OCI-LY1 (cell line): Measurements from ENCODE around the gene SERPINB12.

Experiments used
- CTCF ChIP-seq: fragments of 200-600 bp; sonication (generic), shearing (Covaris generic); IDR thresholded peaks from 2 replicates; pipeline ENCODE4 v1.5.1; 2017; ENCODE audit warnings: mild to moderate bottlenecking, antibody characterized with exemption, low read length, moderate library complexity, mixed read lengths
- EZH2 ChIP-seq: fragments of 200-600 bp; sonication (generic), shearing (Covaris generic); IDR thresholded peaks from 2 replicates; pipeline ENCODE4 v1.8.0; 2017; ENCODE audit warnings: borderline replicate concordance, mixed run types, mild to moderate bottlenecking, antibody characterized with exemption, low read length, moderate library complexity, mixed read lengths

- TF ChIP-seq EZH2, result no peak
- no peak for TF ChIP-seq CTCF
These were observed 1.8 kb downstream of the SERPINB12 start for GRCh38 chr18:63544017-63544416.
